GM12878 (cell line): Measurements from ENCODE around the gene DOK7. TPM values are rescaled to one million over a fixed set of nuclear protein-coding genes. Genes with fewer than 3 reads are reported as not detected.

ENCODE experiments used
- ATAC-seq: fragments of 200-7000 bp; cut with Tn5 transposase; 3 replicates; pipeline ENCODE4 v1.9.1; 2020; ENCODE audit warnings: mild to moderate bottlenecking, moderate library complexity
- BruUV-seq: library from RNA; stranded (reverse); fragments of 400-500 nt; replicated peaks from 2 replicates; lab custom pipeline; 2021; lab: Mats Ljungman, UMichigan
- CTCF ChIA-PET: fragments of 300-600 bp; sonication (Branson Sonifier 250); formaldehyde crosslinking; extraction: SDS; loops from one replicate; lab custom pipeline; 2021; ENCODE audit warnings: inconsistent platforms; lab: Yijun Ruan, JAX
- POLR2A ChIA-PET: fragments of 350-600 bp; formaldehyde crosslinking; extraction: SDS; loops from one replicate; lab custom pipeline; 2021; ENCODE audit warnings: inconsistent platforms; lab: Charles Lee
- RAD21 ChIA-PET: fragments of 300-600 bp; sonication (Branson Sonifier 250); formaldehyde crosslinking; loops from one replicate; lab custom pipeline; 2023; ENCODE audit warnings: antibody characterized with exemption; ENCODE audit not compliant: unreplicated experiment; lab: Charles Lee
- SMC1A ChIA-PET: fragments of 300-600 bp; sonication (Branson Sonifier 250); formaldehyde crosslinking; loops from one replicate; lab custom pipeline; 2023; ENCODE audit not compliant: unreplicated experiment, uncharacterized antibody; lab: Charles Lee
- DNase-seq: peaks from one replicate; pipeline ENCODE4 v3.0.0-alpha.2; 2011; ENCODE audit warnings: low read depth, low spot score
- FAIRE-seq: peaks from 3 replicates; lab custom pipeline; 2011; peaks lifted over from hg19 to GRCh38; lab: Jason Lieb, UNC
- H2AFZ ChIP-seq: 2 replicates; pipeline ENCODE4 v1.6.0; 2011; ENCODE audit warnings: low read depth, low read length, control low read depth; ENCODE audit not compliant: control insufficient read depth
- H3K27ac ChIP-seq: 2 replicates; pipeline ENCODE4 v1.5.1; 2011; ENCODE audit warnings: control low read depth; ENCODE audit not compliant: control insufficient read depth, insufficient read depth
- H3K27me3 ChIP-seq, 2 experiments: replicated peaks in 1 of 2; 2 replicates each; pipeline versions ENCODE4 v1.6.0 to v1.6.1; 2011; ENCODE audit warnings: low read length in 1 of 2; ENCODE audit not compliant: control insufficient read depth in 2 of 2, insufficient read depth in 2 of 2
- H3K36me3 ChIP-seq, 2 experiments: 2 replicates each; pipeline ENCODE4 v1.5.1; 2011; ENCODE audit warnings: low read length in 1 of 2; ENCODE audit not compliant: control insufficient read depth in 2 of 2, insufficient read depth in 2 of 2
- H3K4me1 ChIP-seq: 2 replicates; pipeline ENCODE4 v1.6.1; 2011; ENCODE audit warnings: mild to moderate bottlenecking, low read length, moderate library complexity, mixed read lengths; ENCODE audit not compliant: control insufficient read depth, insufficient read depth
- H3K4me2 ChIP-seq: 2 replicates; pipeline ENCODE4 v1.6.0; 2011; ENCODE audit warnings: control low read depth; ENCODE audit not compliant: control insufficient read depth, insufficient read depth
- H3K4me3 ChIP-seq: fragments of 200-600 bp; sonication (generic); 2 replicates; pipeline ENCODE4 v1.5.1; 2016
- H3K79me2 ChIP-seq: 2 replicates; pipeline ENCODE4 v1.6.0; 2011; ENCODE audit warnings: low read length; ENCODE audit not compliant: control insufficient read depth, insufficient read depth
- H3K9ac ChIP-seq: 2 replicates; pipeline ENCODE4 v1.8.0; 2011; ENCODE audit warnings: low read length, control low read depth, mixed read lengths; ENCODE audit not compliant: control insufficient read depth, insufficient read depth
- H3K9me3 ChIP-seq: replicated peaks from 3 replicates; pipeline ENCODE4 v1.5.1; 2011; ENCODE audit warnings: mild to moderate bottlenecking, low read length; ENCODE audit not compliant: control insufficient read depth, insufficient read depth
- H4K20me1 ChIP-seq: 2 replicates; pipeline ENCODE4 v1.6.0; 2011; ENCODE audit not compliant: control insufficient read depth, insufficient read depth
- DPF2 ChIP-seq: fragments of 450-650 bp; IDR thresholded peaks from 2 replicates; pipeline ENCODE4 v1.6.1; 2017; ENCODE audit warnings: mild to moderate bottlenecking
- EED ChIP-seq: sonication (generic); IDR thresholded peaks from 2 replicates; pipeline ENCODE4 v1.6.1; 2016; ENCODE audit warnings: antibody characterized with exemption, low read depth
- KDM1A ChIP-seq: fragments of 200-600 bp; sonication (generic); IDR thresholded peaks from 2 replicates; pipeline ENCODE4 v1.6.1; 2016; ENCODE audit warnings: borderline replicate concordance
- MLLT1 ChIP-seq: fragments of 450-650 bp; IDR thresholded peaks from 2 replicates; pipeline ENCODE4 v1.6.1; 2016; ENCODE audit warnings: mild to moderate bottlenecking
- PRDM15 ChIP-seq: fragments of 450-650 bp; formaldehyde crosslinking; IDR thresholded peaks from 2 replicates; pipeline ENCODE4 v1.4.0; 2020; ENCODE audit warnings: mild to moderate bottlenecking, moderate library complexity
- RAD21 ChIP-seq: IDR thresholded peaks from 2 replicates; pipeline ENCODE4 v1.6.1; 2011; ENCODE audit warnings: mild to moderate bottlenecking, low read depth, low read length, moderate library complexity; ENCODE audit not compliant: insufficient read depth
- RCOR1 ChIP-seq: conservative IDR thresholded peaks from 2 replicates; pipeline ENCODE4 v1.6.1; 2012; ENCODE audit warnings: low read depth, low read length, improper control_type of control experiment
- RFX5 ChIP-seq: IDR thresholded peaks from 2 replicates; pipeline ENCODE4 v1.6.1; 2011; ENCODE audit warnings: low read depth, low read length, improper control_type of control experiment
- SIN3A ChIP-seq: IDR thresholded peaks from 2 replicates; pipeline ENCODE4 v1.6.1; 2012; ENCODE audit warnings: low read depth, low read length, improper control_type of control experiment
- ZSCAN29 ChIP-seq: fragments of 450-650 bp; IDR thresholded peaks from 2 replicates; pipeline ENCODE4 v1.6.1; 2017; ENCODE audit warnings: mild to moderate bottlenecking, moderate library complexity
- WGBS: methylation state at CpG from one replicate; pipeline ENCODE4 v1.1.6; 2016; ENCODE audit warnings: low lambda C conversion rate; ENCODE audit not compliant: insufficient replicate concordance, insufficient coverage; ENCODE audit errors: missing lambda C conversion rate; 5-methylcytosine and 5-hydroxymethylcytosine counted together
- in situ Hi-C: fragments of 300-500 bp; cut with MboI; formaldehyde crosslinking; loops from 9 replicates; pipeline ENCODE4 v1.14.3; 2018; ENCODE audit warnings: mixed read lengths
- intact Hi-C: fragments of 100-400 bp; cut with micrococcal nuclease; formaldehyde crosslinking; loops from one replicate; pipeline ENCODE4 v1.14.2; 2022; ENCODE audit not compliant: unreplicated experiment
- polyA plus RNA-seq, 11 experiments: library from polyadenylated mRNA; depleted of rRNA in 4 of 11; unstranded in 6 of 11; stranded (reverse) in 5 of 11; fragments of >200 nt; fragmentation: Nextera tagmentation in 4 of 11; fragmentation: Illumina TruSeq in 1 of 11; extraction: Ambion mirVana in 4 of 11; extraction: Trizol in 1 of 11; gene quantifications; 1 replicate in 1 of 11; 2 replicates in 10 of 11; pipeline versions ENCODE4 v1.2.1 to v1.2.3, GENCODE V29; 2011 to 2016; ENCODE audit warnings: inconsistent platforms in 2 of 11, missing spikeins in 2 of 11, low read depth in 1 of 11
- total RNA-seq, 4 experiments: library from RNA; depleted of rRNA in 3 of 4; stranded (reverse); fragments of >200 nt in 3 of 4; fragmentation: Illumina TruSeq in 1 of 4; extraction: Trizol in 1 of 4; gene quantifications; 2 replicates each; pipeline versions ENCODE4 v1.2.1 to v1.2.3, GENCODE V29; 2013 to 2021

The DOK7 gene
- total and polyA plus RNA-seq, 10 of the 15 experiments (the other 5 are each of a cell fraction or from before 2014, with no cell fraction given): 0.04 to 0.46 (median 0.18) TPM; not detected in 4

- DNase-seq: no peak
- Histone ChIP-seq H4K20me1 (no peaks in the 10 kb centered on the region; the same call in 1 of the 2 replicates), H2AFZ (no peak overlapping the region), H3K4me3 (no peak overlapping the region)
- ChIA-PET POLR2A (no interaction called here), CTCF (no interaction called here)
- intact Hi-C loops: no loop called here
- in situ Hi-C loops: no loop called here
- TF ChIP-seq KDM1A (no peak), MLLT1 (no peak), RAD21 (no peak), RCOR1 (no peak)
- TF ChIP-seq, all 136 proteins: peak for 0
- Histone ChIP-seq H3K36me3 (peaks cover 16 to 33% of the 10 kb centered on the region in 2 experiments), H3K4me1 (no peaks in the 10 kb centered on the region; the same call in 1 of the 2 replicates), H3K9me3 (no peaks in the 10 kb centered on the region), H3K27ac (no peak overlapping the region), H3K4me2 (no peak overlapping the region), H3K79me2 (peaks cover 4% of the 10 kb centered on the region), H3K27me3 (no peaks in the 10 kb centered on the region), H3K9ac (no peak overlapping the region)
- ChIA-PET RAD21 (no interaction called here), SMC1A (no interaction called here)
- BruUV-seq: no TSS peak
- FAIRE-seq (no peak), ATAC-seq (no peak)
- 90% methylated on average over 20 of the region's 24 CpGs for WGBS
These were observed 60.6 kb downstream of the DOK7 start for GRCh38 chr4:3523628-3524221.

GRCh38 chr4:3524349-3524748 is 61.2 kb downstream of the DOK7 start:
- ChIA-PET POLR2A (no interaction called here), CTCF (no interaction called here)
- Histone ChIP-seq H3K27ac (no peak overlapping the region), H3K4me1 (no peaks in the 10 kb centered on the region; the same call in 1 of the 2 replicates)
- DNase-seq: no peak
- no peak for FAIRE-seq
- no peak for TF ChIP-seq DPF2
- no peak for TF ChIP-seq PRDM15 (CRISPR knock-in tag)
- no peak for TF ChIP-seq ZSCAN29
- no peak for TF ChIP-seq RFX5
- no peak for TF ChIP-seq SIN3A
- no peak for TF ChIP-seq EED
- TF ChIP-seq, all 136 proteins: peak for 0
- intact Hi-C loops (no loop called here), in situ Hi-C loops (no loop called here)
- Histone ChIP-seq H3K9me3 (no peaks in the 10 kb centered on the region), H2AFZ (no peak overlapping the region), H3K79me2 (peaks cover 4% of the 10 kb centered on the region), H3K27me3 (no peaks in the 10 kb centered on the region), H3K9ac (no peak overlapping the region), H3K4me3 (no peak overlapping the region), H3K4me2 (no peak overlapping the region), H3K36me3 (peaks cover 16 to 28% of the 10 kb centered on the region in 2 experiments), H4K20me1 (no peaks in the 10 kb centered on the region; the same call in 1 of the 2 replicates)
- WGBS: 95% methylated on average over 8 of the region's 8 CpGs
- ATAC-seq: no peak
- ChIA-PET RAD21 (no interaction called here), SMC1A (no interaction called here)
- no TSS peak for BruUV-seq
